PC-9 (cell line): ENCODE results near the gene CASTOR2.

Experiments used
- EZH2 ChIP-seq: fragments of 200-600 bp; sonication (generic); IDR thresholded peaks from 2 replicates; pipeline ENCODE4 v1.8.0; 2017; ENCODE audit warnings: antibody characterized with exemption, low read depth
- TF ChIP-seq, protein P1 (sequence below): fragments of 200-600 bp; sonication (generic); conservative IDR thresholded peaks from 2 replicates; pipeline ENCODE4 v1.6.1; 2017; ENCODE audit warnings: mixed run types, antibody characterized with exemption, mild to moderate bottlenecking, moderate library complexity

- TF ChIP-seq EZH2 = no peak
- TF ChIP-seq, protein P1, sequence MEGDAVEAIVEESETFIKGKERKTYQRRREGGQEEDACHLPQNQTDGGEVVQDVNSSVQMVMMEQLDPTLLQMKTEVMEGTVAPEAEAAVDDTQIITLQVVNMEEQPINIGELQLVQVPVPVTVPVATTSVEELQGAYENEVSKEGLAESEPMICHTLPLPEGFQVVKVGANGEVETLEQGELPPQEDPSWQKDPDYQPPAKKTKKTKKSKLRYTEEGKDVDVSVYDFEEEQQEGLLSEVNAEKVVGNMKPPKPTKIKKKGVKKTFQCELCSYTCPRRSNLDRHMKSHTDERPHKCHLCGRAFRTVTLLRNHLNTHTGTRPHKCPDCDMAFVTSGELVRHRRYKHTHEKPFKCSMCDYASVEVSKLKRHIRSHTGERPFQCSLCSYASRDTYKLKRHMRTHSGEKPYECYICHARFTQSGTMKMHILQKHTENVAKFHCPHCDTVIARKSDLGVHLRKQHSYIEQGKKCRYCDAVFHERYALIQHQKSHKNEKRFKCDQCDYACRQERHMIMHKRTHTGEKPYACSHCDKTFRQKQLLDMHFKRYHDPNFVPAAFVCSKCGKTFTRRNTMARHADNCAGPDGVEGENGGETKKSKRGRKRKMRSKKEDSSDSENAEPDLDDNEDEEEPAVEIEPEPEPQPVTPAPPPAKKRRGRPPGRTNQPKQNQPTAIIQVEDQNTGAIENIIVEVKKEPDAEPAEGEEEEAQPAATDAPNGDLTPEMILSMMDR = no peak
Observed at GRCh38 chr7:75045881-75046280, 81.4 kb downstream of the CASTOR2 start.
